Mesodermal cell (in vitro differentiated cells): ENCODE measurements around the gene DHX30.

Experiments used
- H3K27ac ChIP-seq: 2 replicates; pipeline ENCODE4 v1.7.0; 2013; ENCODE audit warnings: mild to moderate bottlenecking, low read depth, low read length, moderate library complexity; ENCODE audit not compliant: severe bottlenecking
- H3K36me3 ChIP-seq: 2 replicates; pipeline ENCODE4 v1.7.1; 2013; ENCODE audit warnings: mild to moderate bottlenecking, low read length, moderate library complexity; ENCODE audit not compliant: control insufficient read depth, insufficient read depth
- H3K4me1 ChIP-seq: one replicate; pipeline ENCODE4 v1.7.1; 2013; ENCODE audit warnings: mild to moderate bottlenecking, low read length; ENCODE audit not compliant: insufficient read depth, control insufficient read depth, poor library complexity, severe bottlenecking
- H3K4me3 ChIP-seq: 2 replicates; pipeline ENCODE4 v1.7.0; 2013; ENCODE audit warnings: low read length, control low read depth, mild to moderate bottlenecking; ENCODE audit not compliant: insufficient read depth, poor library complexity, severe bottlenecking; ENCODE audit errors: extremely low read depth
- H3K9me3 ChIP-seq: 2 replicates; pipeline ENCODE4 v1.7.1; 2013; ENCODE audit warnings: mild to moderate bottlenecking, low read length, moderate library complexity; ENCODE audit not compliant: control insufficient read depth
- WGBS, 2 experiments: methylation state at CpG; one replicate each; pipeline ENCODE4 v1.1.5; 2013; ENCODE audit warnings: missing lambda C conversion rate in 2 of 2; ENCODE audit not compliant: insufficient coverage in 2 of 2; 5-methylcytosine and 5-hydroxymethylcytosine counted together

DHX30 gene

DNA sequence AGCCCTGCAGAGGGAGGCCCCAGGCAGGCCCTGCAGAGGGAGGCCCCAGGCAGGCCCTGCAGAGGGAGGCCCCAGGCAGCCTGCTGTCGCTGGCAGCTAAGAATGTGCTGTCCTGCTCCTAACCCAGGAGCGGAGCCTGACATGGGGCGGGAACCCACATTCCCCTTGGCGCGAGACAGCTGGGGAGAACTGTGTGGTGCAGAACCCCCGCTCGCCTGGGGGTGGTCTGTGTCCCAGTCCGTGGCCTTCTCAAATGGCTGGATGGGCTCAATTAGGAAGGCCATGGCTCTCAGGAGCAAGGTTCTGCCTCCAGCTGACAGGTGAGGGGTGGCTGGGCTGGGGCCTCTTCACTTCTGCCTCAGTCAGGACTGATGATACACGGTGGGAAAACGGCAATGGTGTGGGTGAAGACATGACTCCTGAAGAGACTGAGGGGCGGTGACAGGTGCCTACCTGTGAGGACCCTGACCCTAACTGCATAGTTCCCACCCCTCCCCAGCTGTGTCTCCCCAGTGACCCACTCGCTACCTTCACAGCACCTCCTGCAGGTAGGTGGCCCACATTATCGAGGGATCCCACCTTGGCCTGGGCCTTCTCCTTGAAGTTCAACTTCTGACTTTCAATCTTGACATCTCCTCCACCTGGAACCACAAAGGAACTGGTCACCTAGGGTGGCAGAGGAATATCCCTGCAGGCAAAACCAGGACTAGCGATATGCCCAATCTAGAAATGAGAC lies 52.0 kb downstream of the DHX30 start:
- no peaks in the 10 kb centered on the region for H3K4me1 ChIP-seq
- no peaks in the 10 kb centered on the region for H3K9me3 ChIP-seq
- H3K36me3 ChIP-seq = peaks cover 96% of the 10 kb centered on the region
- no peak overlapping the region for H3K27ac ChIP-seq
- WGBS, 2 experiments = 94 to 98% methylated on average over 11 to 13 of the region's 14 CpGs
- H3K4me3 ChIP-seq = no peak overlapping the region

DNA sequence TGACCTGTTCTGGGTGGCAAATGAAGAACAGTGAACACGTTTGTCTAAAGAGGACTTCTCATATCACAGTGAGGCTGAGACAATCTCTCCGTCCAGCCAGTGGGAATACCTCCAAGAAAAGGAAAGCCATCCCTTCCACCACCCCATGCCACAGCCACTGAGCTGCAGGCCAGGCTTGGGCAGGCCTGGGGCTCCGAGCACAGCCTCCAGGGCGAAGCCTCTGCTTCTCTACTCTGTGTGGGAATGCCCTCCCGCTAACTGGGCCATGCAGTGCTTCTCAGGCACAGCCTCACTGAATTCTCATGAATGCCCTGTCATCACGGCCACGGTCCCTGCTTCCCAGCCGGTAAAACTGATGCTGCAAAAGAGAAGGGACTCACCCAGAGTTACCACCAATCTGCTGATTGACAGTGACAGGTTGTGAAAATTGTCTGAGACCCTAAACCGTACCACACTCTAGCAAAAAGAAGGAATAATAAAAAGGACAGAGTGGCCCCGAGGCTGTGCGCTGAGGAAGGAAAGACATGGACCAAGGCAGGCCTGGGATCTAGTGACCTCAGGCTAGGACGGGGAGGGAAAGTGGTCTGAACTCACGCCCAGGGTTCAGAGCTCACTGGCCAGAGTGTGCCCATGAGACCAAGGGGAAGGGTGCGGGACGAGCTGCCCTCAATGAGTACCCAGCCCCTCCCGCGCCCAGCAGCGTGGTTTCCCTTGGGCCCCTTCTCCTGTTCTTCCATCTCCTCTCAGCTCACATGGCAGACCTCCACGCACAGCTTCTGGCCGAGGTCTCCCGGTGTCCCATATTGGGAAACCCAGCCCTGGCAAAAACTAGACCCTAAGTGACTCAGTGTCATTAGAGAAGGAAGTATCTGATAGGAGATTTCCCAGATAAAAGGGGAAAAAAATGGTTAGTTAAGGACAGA lies 52.8 kb downstream of the DHX30 start:
- WGBS, 2 experiments = 98% methylated on average over 16 of the region's 21 CpGs
- Histone ChIP-seq H3K27ac (no peak overlapping the region), H3K4me3 (no peak overlapping the region), H3K4me1 (no peaks in the 10 kb centered on the region), H3K9me3 (no peaks in the 10 kb centered on the region), H3K36me3 (peaks cover 98% of the 10 kb centered on the region)

DNA sequence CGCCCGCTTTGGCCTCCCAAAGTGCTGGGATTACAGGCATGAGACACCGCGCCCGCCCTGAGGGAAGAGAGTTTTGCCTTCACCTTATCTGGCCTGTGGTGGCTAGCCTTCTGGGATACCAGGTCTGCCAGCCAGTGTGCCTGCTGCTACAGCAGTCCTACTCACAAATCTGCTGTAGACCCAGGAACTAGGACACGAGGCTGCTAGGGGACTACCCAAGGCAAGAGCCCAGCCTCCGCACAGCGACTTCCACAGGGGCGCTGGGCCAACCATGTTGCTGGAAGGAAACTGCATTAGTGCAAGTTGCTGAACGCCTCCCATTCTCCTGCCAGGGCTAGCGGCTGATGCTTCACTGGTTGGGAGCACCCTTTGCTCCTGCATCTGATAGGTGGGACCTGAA lies 53.7 kb downstream of the DHX30 start:
- Histone ChIP-seq H3K27ac (no peak overlapping the region), H3K4me1 (no peaks in the 10 kb centered on the region), H3K4me3 (no peak overlapping the region), H3K36me3 (peaks cover 96% of the 10 kb centered on the region), H3K9me3 (no peaks in the 10 kb centered on the region)
- WGBS, 2 experiments = 96 to 98% methylated on average over 11 of the region's 11 CpGs

DNA sequence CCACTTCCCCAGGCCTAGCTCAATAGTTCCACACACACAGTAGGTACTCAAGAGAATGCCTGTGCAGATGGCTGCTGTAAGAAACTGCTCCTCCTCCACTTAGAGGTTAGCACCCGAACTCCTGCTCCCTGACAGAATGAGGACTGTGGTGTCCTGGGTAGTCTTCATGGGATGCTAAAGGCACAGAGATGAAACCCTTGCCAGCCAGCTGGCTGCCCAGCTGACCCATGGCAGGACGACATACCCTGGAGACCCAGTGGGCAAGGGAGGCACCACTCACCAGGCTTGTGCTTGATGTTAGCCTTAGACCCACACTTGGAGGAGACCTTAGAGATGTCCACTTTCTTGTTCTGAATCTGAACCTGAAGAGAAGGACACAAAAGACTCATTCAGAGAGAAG lies 54.2 kb downstream of the DHX30 start:
- H3K36me3 ChIP-seq = peaks cover 94% of the 10 kb centered on the region
- no peak overlapping the region for H3K4me3 ChIP-seq
- no peak overlapping the region for H3K27ac ChIP-seq
- no peaks in the 10 kb centered on the region for H3K9me3 ChIP-seq
- H3K4me1 ChIP-seq = no peaks in the 10 kb centered on the region
- WGBS, 2 experiments = 93 to 95% methylated on average over 2 of the region's 2 CpGs

DNA sequence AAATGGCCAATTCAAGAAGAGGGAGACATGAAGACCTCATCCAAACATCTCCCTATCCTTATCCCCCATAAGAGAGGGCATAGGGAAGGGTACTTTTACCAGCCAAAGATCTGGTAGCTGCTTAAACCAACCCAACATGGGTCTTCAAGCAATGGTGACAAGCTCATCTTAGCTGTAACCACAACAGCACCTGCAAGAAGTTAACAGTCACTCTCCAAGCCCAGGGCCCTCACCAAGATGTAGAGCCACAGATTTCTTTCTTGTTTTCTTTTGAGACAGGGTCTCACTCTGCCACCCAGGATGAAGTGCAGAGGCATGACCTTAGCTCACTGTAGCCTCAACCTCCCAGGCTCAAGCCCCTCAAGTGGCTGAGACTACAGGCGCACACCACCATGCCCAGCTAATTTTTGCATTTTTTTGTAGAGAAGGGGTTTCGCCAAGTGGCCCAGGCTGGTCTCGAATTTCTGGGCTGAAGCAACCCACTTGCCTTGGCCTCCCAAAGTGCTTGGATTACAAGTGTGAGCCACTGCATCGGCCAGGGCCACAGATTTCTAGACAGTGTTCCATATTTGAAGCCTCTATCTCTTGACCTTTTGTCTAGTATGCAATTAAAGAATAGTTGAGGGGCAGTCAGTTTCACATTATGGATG lies 57.1 kb downstream of the DHX30 start:
- WGBS, 2 experiments = 90 to 100% methylated on average over 3 to 4 of the region's 4 CpGs
- no peak overlapping the region for H3K27ac ChIP-seq
- no peaks in the 10 kb centered on the region for H3K9me3 ChIP-seq
- H3K36me3 ChIP-seq = peaks cover 92% of the 10 kb centered on the region
- H3K4me1 ChIP-seq = no peaks in the 10 kb centered on the region
- H3K4me3 ChIP-seq = no peak overlapping the region

DNA sequence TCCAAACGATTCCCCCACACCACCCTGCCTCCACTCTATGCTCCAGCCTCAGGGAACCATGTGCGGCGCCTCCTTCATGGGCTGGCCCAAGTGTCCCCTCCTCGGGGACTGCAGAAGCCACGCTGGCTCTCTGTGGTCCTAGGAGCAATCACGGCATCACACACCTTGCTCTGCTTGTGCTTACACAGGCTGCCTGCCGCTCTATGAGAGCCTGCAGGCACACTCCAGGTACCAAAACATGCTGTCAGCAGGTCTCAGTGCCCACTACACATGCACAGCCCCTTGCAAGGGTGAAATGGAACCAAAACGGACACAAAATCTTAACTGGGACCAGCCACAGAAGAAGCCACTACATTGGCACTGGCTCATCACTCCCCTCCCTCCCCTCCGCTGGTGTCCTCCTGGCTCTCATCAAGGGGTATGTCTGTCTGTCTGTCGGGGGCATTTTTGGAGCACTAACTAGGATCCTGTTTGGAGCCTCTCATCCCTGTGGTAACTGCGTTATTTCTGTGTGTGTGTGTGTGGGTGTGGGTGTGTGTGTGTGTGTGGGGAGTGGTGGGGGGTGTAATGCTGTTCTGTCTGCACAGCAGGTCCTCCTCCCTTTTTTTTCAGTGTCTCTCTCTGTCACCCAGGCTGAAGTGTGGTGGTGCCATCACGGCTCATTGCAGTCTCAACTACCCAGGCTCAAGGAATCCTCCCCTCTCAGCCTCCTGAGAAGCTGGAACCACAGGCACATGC lies 60.6 kb downstream of the DHX30 start:
- no peak overlapping the region for H3K27ac ChIP-seq

DNA sequence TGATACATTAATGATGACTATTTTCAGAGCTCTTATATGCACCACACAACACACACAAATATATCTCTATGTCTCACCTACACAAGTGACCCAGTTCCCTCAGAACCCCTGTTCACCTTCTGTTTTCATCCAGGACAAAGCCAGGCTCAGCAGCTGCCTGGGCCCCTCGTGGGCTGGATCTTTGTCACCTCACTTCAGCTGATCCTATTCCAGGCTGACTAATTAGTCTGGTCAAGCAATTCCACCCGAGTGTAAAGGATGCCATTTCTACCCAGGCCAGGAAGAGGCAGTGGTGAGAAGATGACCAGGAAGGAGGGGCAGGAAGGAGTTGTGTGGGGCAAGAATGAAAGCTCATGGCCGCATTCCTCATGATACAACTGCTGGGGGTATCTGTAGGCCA lies 62.3 kb downstream of the DHX30 start:
- Histone ChIP-seq H3K9me3 (no peaks in the 10 kb centered on the region), H3K4me3 (no peak overlapping the region), H3K27ac (no peak overlapping the region), H3K36me3 (peaks cover 94% of the 10 kb centered on the region), H3K4me1 (no peaks in the 10 kb centered on the region)
- 83 to 87% methylated on average over 2 to 3 of the region's 3 CpGs for WGBS, 2 experiments

More for the DNA sequence above, 60.6 kb downstream of the DHX30 start:
- Histone ChIP-seq H3K4me3 (no peak overlapping the region), H3K4me1 (no peaks in the 10 kb centered on the region), H3K9me3 (no peaks in the 10 kb centered on the region), H3K36me3 (peaks cover 93% of the 10 kb centered on the region)
- 95 to 96% methylated on average over 9 to 11 of the region's 12 CpGs for WGBS, 2 experiments

DNA sequence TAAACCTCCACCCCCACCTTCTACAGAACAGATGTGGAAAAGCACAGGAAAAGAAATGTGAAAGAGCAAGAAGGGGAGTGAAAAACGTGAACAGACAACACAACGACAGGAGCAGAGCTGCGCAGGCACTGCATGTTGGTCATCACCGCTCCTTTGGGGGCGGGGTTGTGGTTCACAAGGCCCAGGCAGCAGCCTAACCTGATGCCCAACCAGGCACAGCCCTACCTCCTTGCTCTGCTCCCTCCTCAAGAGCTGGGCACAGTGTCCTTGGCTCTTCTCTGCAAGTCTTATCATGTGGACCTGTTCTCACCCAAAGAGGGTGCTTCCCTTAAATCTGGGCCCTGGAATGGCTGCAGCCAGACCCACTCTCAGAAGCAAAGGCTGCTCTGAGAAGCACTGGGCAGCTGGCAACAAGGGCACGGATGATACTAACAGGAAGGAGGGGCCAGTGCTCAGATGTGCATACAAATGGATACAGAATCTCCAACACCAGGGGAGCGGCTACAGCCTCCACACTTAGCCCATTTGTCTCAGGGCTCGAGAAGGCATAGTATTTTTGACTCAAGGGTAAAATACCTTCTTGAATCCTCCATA lies 64.6 kb downstream of the DHX30 start:
- WGBS, 2 experiments = 90 to 95% methylated on average over 7 to 8 of the region's 8 CpGs
- H3K27ac ChIP-seq = no peak overlapping the region
- peaks cover 99% of the 10 kb centered on the region for H3K36me3 ChIP-seq
- no peak overlapping the region for H3K4me3 ChIP-seq
- no peaks in the 10 kb centered on the region for H3K9me3 ChIP-seq
- no peaks in the 10 kb centered on the region for H3K4me1 ChIP-seq

DNA sequence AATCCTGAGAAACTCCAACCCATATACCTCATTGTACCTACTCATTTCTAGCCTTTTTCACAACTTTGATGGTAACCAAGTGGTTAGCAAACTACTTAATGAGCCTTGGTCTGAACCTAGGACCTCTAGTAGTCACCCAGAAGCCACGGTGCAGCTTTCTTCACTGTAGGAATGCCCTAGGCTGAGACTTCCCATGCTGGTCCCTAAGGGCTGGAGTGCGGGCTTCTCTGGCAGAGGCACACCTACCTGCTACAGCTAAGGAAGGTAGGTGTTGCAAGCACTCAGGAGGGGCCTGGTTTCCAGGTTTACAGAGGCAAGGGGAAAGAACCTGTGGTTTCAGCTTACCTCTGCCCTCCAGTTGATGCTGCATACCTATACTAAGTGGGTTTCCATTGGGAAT lies 65.4 kb downstream of the DHX30 start:
- Histone ChIP-seq H3K9me3 (no peaks in the 10 kb centered on the region), H3K27ac (no peak overlapping the region), H3K4me3 (no peak overlapping the region), H3K4me1 (no peaks in the 10 kb centered on the region), H3K36me3 (peaks cover 99% of the 10 kb centered on the region)
- WGBS, 2 experiments = 100% methylated on average over 1 of the region's 2 CpGs

DNA sequence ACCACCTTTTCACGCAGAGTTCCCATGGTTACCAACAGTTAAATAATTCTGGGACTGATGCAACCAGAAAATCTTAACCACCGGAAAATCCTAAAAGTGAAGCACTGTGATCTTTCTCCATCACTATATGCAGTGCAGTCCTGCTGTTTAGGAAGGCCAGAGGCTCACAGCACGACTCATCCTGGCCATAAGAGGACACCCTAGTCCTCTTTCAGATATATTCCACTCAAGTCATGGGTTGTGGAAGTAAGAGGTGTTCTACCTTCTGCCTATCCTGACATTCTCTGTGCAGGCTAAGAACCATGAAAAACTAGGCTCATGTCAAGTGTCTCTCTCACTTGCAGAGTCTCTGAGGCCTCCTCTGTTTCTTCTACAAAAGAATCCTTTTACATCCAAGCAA lies 67.2 kb downstream of the DHX30 start:
- H3K4me1 ChIP-seq = no peaks in the 10 kb centered on the region
- H3K36me3 ChIP-seq = peaks cover 99% of the 10 kb centered on the region
- H3K4me3 ChIP-seq = no peak overlapping the region
- WGBS, 2 experiments = 96 to 100% methylated on average over 2 of the region's 3 CpGs
- H3K9me3 ChIP-seq = no peaks in the 10 kb centered on the region
- H3K27ac ChIP-seq = no peak overlapping the region
